GM18858 (cell line): ENCODE data around the gene CPNE5.

Experiments
- ATAC-seq: cut with Tn5 transposase; IDR thresholded peaks from one replicate; pipeline ENCODE4 v1.9.1; 2021; ENCODE audit not compliant: unreplicated experiment

Gene CPNE5

GRCh38 chr6:36766399-36766945 lies 72.8 kb downstream of the CPNE5 start:
- no peak for ATAC-seq

- ATAC-seq: peak; percentile 66
These were observed 73.4 kb downstream of the CPNE5 start for GRCh38 chr6:36765594-36766398.

GRCh38 chr6:36765190-36765589 lies 74.1 kb downstream of the CPNE5 start:
- ATAC-seq: no peak

GRCh38 chr6:36762123-36762522 lies 77.1 kb downstream of the CPNE5 start:
- no peak for ATAC-seq

- no peak for ATAC-seq
These were observed 78.4 kb downstream of the CPNE5 start for GRCh38 chr6:36760685-36761435.

- ATAC-seq: peak; percentile 36
These were observed 80.0 kb downstream of the CPNE5 start for GRCh38 chr6:36759148-36759759.

GRCh38 chr6:36758516-36759147 lies 80.6 kb downstream of the CPNE5 start:
- ATAC-seq: no peak

GRCh38 chr6:36757943-36758508 lies 81.2 kb downstream of the CPNE5 start:
- no peak for ATAC-seq

- peak; percentile 29 for ATAC-seq
These were observed 82.0 kb downstream of the CPNE5 start for GRCh38 chr6:36757206-36757605.

- no peak for ATAC-seq
These were observed 82.5 kb downstream of the CPNE5 start for GRCh38 chr6:36756786-36757185.

- no peak for ATAC-seq
These were observed 83.6 kb downstream of the CPNE5 start for GRCh38 chr6:36755435-36756348.

- no peak for ATAC-seq
These were observed 84.4 kb downstream of the CPNE5 start for GRCh38 chr6:36754582-36755434.

- ATAC-seq: no peak
These were observed 85.4 kb downstream of the CPNE5 start for GRCh38 chr6:36753671-36754405.

GRCh38 chr6:36752886-36753506 lies 86.2 kb downstream of the CPNE5 start:
- no peak for ATAC-seq

- ATAC-seq: no peak
These were observed 86.9 kb downstream of the CPNE5 start for GRCh38 chr6:36752187-36752885.

- ATAC-seq: no peak
These were observed 87.4 kb downstream of the CPNE5 start for GRCh38 chr6:36751833-36752186.

GRCh38 chr6:36751091-36751490 lies 88.2 kb downstream of the CPNE5 start:
- no peak for ATAC-seq
